Measurements from ENCODE around the gene MRPS18A.

DNA sequence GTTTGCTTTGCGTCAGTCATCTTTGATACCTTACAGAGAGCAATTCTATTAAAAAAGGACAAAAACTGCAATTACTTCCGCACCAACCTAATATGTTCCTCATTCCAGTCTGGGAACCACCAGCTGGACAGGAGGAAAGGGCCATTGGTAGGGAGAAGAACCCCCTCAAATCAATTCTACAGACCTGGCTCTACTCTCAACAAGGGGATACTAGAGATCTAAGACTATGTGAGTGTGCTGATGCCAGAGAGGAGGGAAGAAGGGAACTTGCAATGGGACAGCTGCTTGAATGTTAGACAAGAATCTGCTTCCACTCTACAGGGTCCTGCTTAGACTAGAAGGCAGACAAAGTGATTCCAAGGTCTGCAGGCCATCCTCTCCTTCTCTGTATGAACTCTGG lies 13.3 kb downstream of the MRPS18A start:
- no peak for TF ChIP-seq EZH2phosphoT487 (IDR thresholded peaks at IDR 0.05; ENCODE audit: borderline replicate concordance, low read length)
- TF ChIP-seq, protein P1, sequence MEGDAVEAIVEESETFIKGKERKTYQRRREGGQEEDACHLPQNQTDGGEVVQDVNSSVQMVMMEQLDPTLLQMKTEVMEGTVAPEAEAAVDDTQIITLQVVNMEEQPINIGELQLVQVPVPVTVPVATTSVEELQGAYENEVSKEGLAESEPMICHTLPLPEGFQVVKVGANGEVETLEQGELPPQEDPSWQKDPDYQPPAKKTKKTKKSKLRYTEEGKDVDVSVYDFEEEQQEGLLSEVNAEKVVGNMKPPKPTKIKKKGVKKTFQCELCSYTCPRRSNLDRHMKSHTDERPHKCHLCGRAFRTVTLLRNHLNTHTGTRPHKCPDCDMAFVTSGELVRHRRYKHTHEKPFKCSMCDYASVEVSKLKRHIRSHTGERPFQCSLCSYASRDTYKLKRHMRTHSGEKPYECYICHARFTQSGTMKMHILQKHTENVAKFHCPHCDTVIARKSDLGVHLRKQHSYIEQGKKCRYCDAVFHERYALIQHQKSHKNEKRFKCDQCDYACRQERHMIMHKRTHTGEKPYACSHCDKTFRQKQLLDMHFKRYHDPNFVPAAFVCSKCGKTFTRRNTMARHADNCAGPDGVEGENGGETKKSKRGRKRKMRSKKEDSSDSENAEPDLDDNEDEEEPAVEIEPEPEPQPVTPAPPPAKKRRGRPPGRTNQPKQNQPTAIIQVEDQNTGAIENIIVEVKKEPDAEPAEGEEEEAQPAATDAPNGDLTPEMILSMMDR (conservative IDR thresholded peaks at IDR 0.05; ENCODE audit: low read depth, low read length): no peak

Measured in PC-3 (cell line).